IMR-90 (cell line): Measurements from ENCODE around the gene MAGI1.

Experiments
- BHLHE40 ChIP-seq: fragments of 150-350 bp; IDR thresholded peaks from 2 replicates; pipeline ENCODE4 v1.6.1; 2016; ENCODE audit warnings: mild to moderate bottlenecking, low read depth, low read length
- CTCF ChIP-seq: conservative IDR thresholded peaks from 2 replicates; pipeline ENCODE4 v1.5.1; 2012; ENCODE audit warnings: mild to moderate bottlenecking, low read depth, low read length, improper control_type of control experiment
- ELK1 ChIP-seq: fragments of 150-350 bp; IDR thresholded peaks from 2 replicates; pipeline ENCODE4 v1.6.1; 2016; ENCODE audit warnings: low read depth, mild to moderate bottlenecking, low read length, moderate library complexity, borderline replicate concordance
- MAFK ChIP-seq: IDR thresholded peaks from 2 replicates; pipeline ENCODE4 v1.6.1; 2012; ENCODE audit warnings: low read depth, low read length, improper control_type of control experiment
- POLR2A ChIP-seq: IDR thresholded peaks from 2 replicates; pipeline ENCODE4 v1.6.1; 2012; ENCODE audit warnings: mild to moderate bottlenecking, low read depth, low read length
- RAD21 ChIP-seq: IDR thresholded peaks from 2 replicates; pipeline ENCODE4 v1.6.1; 2012; ENCODE audit warnings: low read length, improper control_type of control experiment
- RFX5 ChIP-seq: IDR thresholded peaks from 2 replicates; pipeline ENCODE4 v1.8.0; 2012; ENCODE audit warnings: low read depth, mild to moderate bottlenecking, low read length, moderate library complexity
- SMC3 ChIP-seq: fragments of 150-350 bp; IDR thresholded peaks from 2 replicates; pipeline ENCODE4 v1.6.1; 2016; ENCODE audit warnings: low read depth, mild to moderate bottlenecking, antibody characterized with exemption, low read length, moderate library complexity

DNA sequence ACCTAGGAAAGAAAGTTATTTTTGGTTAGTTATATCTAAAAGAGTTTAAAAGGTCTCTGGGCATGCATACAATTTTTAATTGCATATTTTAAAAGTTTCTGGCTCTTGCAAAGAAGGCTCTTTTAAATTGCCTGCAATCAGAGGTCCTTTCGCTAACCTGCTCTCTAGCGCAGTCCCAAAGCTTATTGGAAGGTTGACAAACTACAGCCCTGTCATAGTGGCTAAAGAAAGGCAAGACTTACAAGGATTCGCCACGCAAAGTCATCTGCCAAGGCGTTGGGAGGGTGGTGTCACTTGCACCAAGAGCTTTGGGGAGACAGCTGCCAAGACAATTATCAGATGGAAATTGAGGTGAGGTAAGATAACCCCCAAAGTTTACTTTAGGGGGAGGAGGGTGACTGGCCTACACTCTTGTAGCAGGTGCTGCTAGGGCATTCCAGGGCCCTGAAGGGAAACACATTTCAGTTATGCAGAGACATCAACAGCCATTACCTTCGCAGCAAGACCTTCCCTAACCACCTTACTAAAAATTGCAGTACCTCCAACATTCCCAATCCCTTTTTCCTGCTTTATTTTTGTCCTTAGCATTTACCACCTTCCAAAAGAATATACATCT is 606.2 kb downstream of the MAGI1 start:
- no peak for TF ChIP-seq CTCF
- no peak for TF ChIP-seq ELK1
- TF ChIP-seq POLR2A, result no peak
- TF ChIP-seq BHLHE40, result no peak
- no peak for TF ChIP-seq RAD21
- no peak for TF ChIP-seq RFX5
- TF ChIP-seq MAFK, result no peak
- TF ChIP-seq SMC3, result no peak
